Measurements from ENCODE around the gene HIRA. TPM values are rescaled to one million over a fixed set of nuclear protein-coding genes. Genes with fewer than 3 reads are reported as not detected.

Gene HIRA
- total RNA-seq, 1 experiment from 2014 or later = 51.0 TPM

DNA sequence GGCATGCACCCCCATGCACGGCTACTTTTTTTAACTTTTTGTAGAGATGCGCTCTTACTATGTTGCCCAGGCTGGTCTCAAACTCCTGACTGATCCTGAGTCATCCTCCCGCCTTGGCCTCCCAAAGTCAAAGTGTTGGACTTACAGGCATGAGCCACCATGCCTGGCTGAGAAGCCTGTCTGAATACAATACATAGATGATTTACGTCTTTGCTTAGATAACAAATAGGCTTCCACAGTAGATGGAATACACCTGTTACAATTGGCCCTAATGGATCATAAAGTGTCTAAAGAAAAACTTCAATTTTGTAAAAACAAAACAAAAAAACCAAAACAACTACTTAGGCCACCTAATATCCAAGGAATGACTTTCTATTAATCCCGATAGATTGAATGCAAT is 127.0 kb downstream of the HIRA start (continued):
- TF ChIP-seq, protein P1, sequence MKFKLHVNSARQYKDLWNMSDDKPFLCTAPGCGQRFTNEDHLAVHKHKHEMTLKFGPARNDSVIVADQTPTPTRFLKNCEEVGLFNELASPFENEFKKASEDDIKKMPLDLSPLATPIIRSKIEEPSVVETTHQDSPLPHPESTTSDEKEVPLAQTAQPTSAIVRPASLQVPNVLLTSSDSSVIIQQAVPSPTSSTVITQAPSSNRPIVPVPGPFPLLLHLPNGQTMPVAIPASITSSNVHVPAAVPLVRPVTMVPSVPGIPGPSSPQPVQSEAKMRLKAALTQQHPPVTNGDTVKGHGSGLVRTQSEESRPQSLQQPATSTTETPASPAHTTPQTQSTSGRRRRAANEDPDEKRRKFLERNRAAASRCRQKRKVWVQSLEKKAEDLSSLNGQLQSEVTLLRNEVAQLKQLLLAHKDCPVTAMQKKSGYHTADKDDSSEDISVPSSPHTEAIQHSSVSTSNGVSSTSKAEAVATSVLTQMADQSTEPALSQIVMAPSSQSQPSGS (CRISPR knock-in tag; IDR thresholded peaks at IDR 0.05; ENCODE audit: borderline replicate concordance, low read depth) = no peak
- TF ChIP-seq GABPB1 (CRISPR knock-in tag; IDR thresholded peaks at IDR 0.05) (no peak), IRF2 (CRISPR knock-in tag; IDR thresholded peaks at IDR 0.05; ENCODE audit: borderline replicate concordance, low read depth) (no peak), JAZF1 (CRISPR knock-in tag; IDR thresholded peaks at IDR 0.05) (no peak), CREM (CRISPR knock-in tag; IDR thresholded peaks at IDR 0.05) (no peak)
- TF ChIP-seq, protein P2, sequence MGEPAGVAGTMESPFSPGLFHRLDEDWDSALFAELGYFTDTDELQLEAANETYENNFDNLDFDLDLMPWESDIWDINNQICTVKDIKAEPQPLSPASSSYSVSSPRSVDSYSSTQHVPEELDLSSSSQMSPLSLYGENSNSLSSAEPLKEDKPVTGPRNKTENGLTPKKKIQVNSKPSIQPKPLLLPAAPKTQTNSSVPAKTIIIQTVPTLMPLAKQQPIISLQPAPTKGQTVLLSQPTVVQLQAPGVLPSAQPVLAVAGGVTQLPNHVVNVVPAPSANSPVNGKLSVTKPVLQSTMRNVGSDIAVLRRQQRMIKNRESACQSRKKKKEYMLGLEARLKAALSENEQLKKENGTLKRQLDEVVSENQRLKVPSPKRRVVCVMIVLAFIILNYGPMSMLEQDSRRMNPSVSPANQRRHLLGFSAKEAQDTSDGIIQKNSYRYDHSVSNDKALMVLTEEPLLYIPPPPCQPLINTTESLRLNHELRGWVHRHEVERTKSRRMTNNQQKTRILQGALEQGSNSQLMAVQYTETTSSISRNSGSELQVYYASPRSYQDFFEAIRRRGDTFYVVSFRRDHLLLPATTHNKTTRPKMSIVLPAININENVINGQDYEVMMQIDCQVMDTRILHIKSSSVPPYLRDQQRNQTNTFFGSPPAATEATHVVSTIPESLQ (CRISPR knock-in tag; IDR thresholded peaks at IDR 0.05) = no peak
- TF ChIP-seq, protein P3, sequence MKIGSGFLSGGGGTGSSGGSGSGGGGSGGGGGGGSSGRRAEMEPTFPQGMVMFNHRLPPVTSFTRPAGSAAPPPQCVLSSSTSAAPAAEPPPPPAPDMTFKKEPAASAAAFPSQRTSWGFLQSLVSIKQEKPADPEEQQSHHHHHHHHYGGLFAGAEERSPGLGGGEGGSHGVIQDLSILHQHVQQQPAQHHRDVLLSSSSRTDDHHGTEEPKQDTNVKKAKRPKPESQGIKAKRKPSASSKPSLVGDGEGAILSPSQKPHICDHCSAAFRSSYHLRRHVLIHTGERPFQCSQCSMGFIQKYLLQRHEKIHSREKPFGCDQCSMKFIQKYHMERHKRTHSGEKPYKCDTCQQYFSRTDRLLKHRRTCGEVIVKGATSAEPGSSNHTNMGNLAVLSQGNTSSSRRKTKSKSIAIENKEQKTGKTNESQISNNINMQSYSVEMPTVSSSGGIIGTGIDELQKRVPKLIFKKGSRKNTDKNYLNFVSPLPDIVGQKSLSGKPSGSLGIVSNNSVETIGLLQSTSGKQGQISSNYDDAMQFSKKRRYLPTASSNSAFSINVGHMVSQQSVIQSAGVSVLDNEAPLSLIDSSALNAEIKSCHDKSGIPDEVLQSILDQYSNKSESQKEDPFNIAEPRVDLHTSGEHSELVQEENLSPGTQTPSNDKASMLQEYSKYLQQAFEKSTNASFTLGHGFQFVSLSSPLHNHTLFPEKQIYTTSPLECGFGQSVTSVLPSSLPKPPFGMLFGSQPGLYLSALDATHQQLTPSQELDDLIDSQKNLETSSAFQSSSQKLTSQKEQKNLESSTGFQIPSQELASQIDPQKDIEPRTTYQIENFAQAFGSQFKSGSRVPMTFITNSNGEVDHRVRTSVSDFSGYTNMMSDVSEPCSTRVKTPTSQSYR (CRISPR knock-in tag; IDR thresholded peaks at IDR 0.05) = no peak

DNA sequence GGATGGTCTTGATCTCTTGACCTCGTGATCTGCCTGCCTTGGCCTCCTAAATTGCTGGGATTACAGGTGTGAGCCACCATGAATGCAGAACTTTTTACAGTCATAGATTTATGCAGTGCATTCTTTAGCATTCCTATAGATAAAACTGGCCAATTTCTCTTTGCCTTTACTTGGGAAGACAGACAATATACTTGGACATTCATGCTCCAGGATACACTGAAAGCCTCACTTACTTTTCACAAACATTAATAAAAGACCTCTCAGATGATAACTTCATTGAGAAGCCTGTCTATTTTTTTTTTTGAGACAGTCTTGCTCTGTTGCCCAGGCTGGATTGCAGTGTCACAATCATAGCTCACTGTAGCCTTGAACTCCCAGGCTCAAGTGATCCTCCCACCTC is 127.7 kb downstream of the HIRA start:
- DNase-seq (ENCODE audit: low spot score) = no peak
- H3K4me1 Mint-ChIP-seq = no peaks in the 10 kb centered on the region
- no peak for ATAC-seq
- CTCF ChIA-PET = interaction anchor here (1.1 kb wide), 1 partner anchor 124 kb away, joined by 3 read pairs; no protein-coding TSS in a partner anchor
- peaks cover 9% of the 10 kb centered on the region for H3K9me3 Mint-ChIP-seq
- H3K36me3 Mint-ChIP-seq = no peaks in the 10 kb centered on the region
- H3K27ac Mint-ChIP-seq = no peak overlapping the region
- POLR2A ChIA-PET = no interaction called here
- no peak overlapping the region for H3K4me3 Mint-ChIP-seq
- H3K27me3 Mint-ChIP-seq (ENCODE audit: low read depth) = peaks cover 6% of the 10 kb centered on the region
- no peak for TF ChIP-seq FOXJ3 (CRISPR knock-in tag; IDR thresholded peaks at IDR 0.05; ENCODE audit: borderline replicate concordance)
- no peak for TF ChIP-seq HMGA2 (CRISPR knock-in tag; IDR thresholded peaks at IDR 0.05)
- no peak for TF ChIP-seq SOX15 (CRISPR knock-in tag; IDR thresholded peaks at IDR 0.05)

DNA sequence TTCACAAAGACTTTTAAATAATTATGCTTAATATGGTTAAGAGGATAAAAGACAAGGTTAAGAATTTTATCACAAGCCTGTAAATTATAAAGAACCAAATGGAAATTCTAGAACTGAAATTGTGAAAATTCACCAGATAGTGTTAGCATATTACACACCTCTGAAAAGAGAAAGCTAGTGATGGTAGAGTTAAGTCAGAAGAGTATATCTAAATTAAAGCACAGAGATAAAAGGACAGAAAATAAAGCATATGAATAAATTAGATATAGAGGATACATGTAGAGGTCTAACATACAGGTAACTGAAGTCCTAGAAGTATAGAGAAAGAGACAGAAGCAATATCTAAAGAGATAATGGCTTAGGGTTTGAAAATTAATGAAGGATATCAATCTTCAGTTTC is 135.8 kb downstream of the HIRA start:
- no peak for DNase-seq (ENCODE audit: low spot score)
- Mint-ChIP-seq H3K4me3 (no peak overlapping the region), H3K9me3 (no peaks in the 10 kb centered on the region), H3K36me3 (no peaks in the 10 kb centered on the region), H3K27ac (no peak overlapping the region), H3K4me1 (peaks cover 7% of the 10 kb centered on the region), H3K27me3 (ENCODE audit: low read depth) (peaks cover 11% of the 10 kb centered on the region)
- no peak for ATAC-seq
- ChIA-PET CTCF (interaction anchor here (0.9 to 1.4 kb wide), 3 partner anchors 11 to 384 kb away, joined by 3 to 8 read pairs (median 3); partner anchors contain the start of gene SLC25A1), POLR2A (no interaction called here)
- TF ChIP-seq ATF1 (CRISPR knock-in tag; IDR thresholded peaks at IDR 0.05) = no peak

DNA sequence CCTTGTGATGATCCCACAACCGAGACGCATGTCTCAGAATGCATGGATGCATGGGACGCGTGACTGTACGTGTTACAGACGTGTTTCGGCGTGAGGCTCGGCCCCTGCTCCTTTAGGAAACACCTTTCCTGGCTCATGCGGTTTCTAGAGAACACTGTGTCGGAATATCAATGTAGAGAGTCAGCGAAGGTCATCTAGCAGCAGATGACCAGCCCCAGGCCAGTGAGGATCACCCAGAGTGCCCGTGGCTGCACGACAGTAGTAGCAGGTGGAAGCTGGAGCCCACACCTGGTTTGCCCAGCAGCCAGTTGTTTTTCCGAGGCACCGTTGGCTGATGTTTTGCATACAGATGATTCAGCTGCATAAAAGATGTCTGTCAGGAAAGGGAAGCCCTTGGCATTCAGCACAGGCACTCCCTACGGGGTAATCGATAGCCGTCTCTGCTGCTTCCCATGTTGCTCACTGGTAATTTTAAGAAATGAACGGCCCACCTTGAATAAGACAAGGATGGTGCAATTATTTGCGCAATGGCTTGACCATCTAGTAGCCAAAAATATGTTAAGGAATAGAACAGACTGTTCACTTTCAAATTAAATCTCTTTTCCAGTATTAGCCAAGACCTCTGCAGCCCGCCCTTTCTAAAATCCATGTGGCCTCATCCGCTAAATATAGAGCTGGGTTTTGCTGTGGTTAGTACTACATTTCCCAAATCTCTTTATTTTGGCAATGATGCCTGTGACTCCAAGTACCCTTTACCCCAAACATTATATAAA is 138.9 kb downstream of the HIRA start:
- no peaks in the 10 kb centered on the region for H3K9me3 Mint-ChIP-seq
- no peaks in the 10 kb centered on the region for H3K36me3 Mint-ChIP-seq
- peaks cover 16% of the 10 kb centered on the region for H3K4me1 Mint-ChIP-seq
- CTCF ChIA-PET = interaction anchor here (2.2 kb wide), 1 partner anchor 114 kb away, joined by 19 read pairs; the partner anchor contains the start of gene SLC25A1
- DNase-seq (ENCODE audit: low spot score) (no peak), ATAC-seq (no peak)
- peaks cover 25% of the 10 kb centered on the region for H3K27me3 Mint-ChIP-seq (ENCODE audit: low read depth)
- POLR2A ChIA-PET = interaction anchor here (1.2 kb wide), 1 partner anchor 7 kb away, joined by 4 read pairs; no protein-coding TSS in a partner anchor
- no peak for TF ChIP-seq TCF7 (CRISPR knock-in tag; IDR thresholded peaks at IDR 0.05; ENCODE audit: low read depth)
- TF ChIP-seq, protein P4, sequence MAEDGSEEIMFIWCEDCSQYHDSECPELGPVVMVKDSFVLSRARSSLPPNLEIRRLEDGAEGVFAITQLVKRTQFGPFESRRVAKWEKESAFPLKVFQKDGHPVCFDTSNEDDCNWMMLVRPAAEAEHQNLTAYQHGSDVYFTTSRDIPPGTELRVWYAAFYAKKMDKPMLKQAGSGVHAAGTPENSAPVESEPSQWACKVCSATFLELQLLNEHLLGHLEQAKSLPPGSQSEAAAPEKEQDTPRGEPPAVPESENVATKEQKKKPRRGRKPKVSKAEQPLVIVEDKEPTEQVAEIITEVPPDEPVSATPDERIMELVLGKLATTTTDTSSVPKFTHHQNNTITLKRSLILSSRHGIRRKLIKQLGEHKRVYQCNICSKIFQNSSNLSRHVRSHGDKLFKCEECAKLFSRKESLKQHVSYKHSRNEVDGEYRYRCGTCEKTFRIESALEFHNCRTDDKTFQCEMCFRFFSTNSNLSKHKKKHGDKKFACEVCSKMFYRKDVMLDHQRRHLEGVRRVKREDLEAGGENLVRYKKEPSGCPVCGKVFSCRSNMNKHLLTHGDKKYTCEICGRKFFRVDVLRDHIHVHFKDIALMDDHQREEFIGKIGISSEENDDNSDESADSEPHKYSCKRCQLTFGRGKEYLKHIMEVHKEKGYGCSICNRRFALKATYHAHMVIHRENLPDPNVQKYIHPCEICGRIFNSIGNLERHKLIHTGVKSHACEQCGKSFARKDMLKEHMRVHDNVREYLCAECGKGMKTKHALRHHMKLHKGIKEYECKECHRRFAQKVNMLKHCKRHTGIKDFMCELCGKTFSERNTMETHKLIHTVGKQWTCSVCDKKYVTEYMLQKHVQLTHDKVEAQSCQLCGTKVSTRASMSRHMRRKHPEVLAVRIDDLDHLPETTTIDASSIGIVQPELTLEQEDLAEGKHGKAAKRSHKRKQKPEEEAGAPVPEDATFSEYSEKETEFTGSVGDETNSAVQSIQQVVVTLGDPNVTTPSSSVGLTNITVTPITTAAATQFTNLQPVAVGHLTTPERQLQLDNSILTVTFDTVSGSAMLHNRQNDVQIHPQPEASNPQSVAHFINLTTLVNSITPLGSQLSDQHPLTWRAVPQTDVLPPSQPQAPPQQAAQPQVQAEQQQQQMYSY (CRISPR knock-in tag; IDR thresholded peaks at IDR 0.05) = no peak
- no peak for TF ChIP-seq CBFB (CRISPR knock-in tag; IDR thresholded peaks at IDR 0.05; ENCODE audit: low read depth)
- TF ChIP-seq RELA (CRISPR knock-in tag; IDR thresholded peaks at IDR 0.05; ENCODE audit: borderline replicate concordance) = no peak
- H3K4me3 Mint-ChIP-seq = peak overlapping the region; percentile 91
- no peak overlapping the region for H3K27ac Mint-ChIP-seq
